Right atrium auricular region (tissue), 2 donors: ENCODE measurements around the gene CNTN5. TPM values are rescaled to one million over a fixed set of nuclear protein-coding genes. Genes with fewer than 3 reads are reported as not detected.

Experiments
- DNase-seq: peaks from one replicate; pipeline ENCODE4 v3.0.0-alpha.2; 2019; ENCODE audit warnings: low spot score
- H3K27ac ChIP-seq, 2 donors: fragments of 200-600 bp; sonication (generic); 1 replicate in 1 of 2; 2 replicates in 1 of 2; pipeline ENCODE4 v1.5.1; 2016 to 2019
- H3K27me3 ChIP-seq, 2 donors: fragments of 200-600 bp; sonication (generic); one replicate each; pipeline versions ENCODE4 v1.5.1 to v1.6.0; 2017 to 2019
- H3K36me3 ChIP-seq: fragments of 200-600 bp; sonication (generic); one replicate; pipeline ENCODE4 v1.5.1; 2016
- H3K4me1 ChIP-seq, 2 donors: fragments of 200-600 bp; sonication (generic); one replicate each; pipeline versions ENCODE4 v1.5.1 to v1.6.0; 2017 to 2019
- H3K4me3 ChIP-seq, 2 donors: fragments of 200-600 bp; sonication (generic); 1 replicate in 1 of 2; 2 replicates in 1 of 2; pipeline ENCODE4 v1.5.1; 2017 to 2019; ENCODE audit warnings: mild to moderate bottlenecking in 1 of 2, moderate library complexity in 1 of 2
- H3K9me3 ChIP-seq, 2 donors: fragments of 200-600 bp; sonication (generic); one replicate each; pipeline ENCODE4 v1.5.1; 2019
- total RNA-seq, 2 donors: library from RNA; depleted of rRNA; stranded (reverse); fragments of >200 nt; gene quantifications; one replicate each; pipeline ENCODE4 v1.1.0, GENCODE V29; 2016
- TF ChIP-seq, protein P1 (sequence below), 2 donors: fragments of 200-600 bp; sonication (generic); IDR thresholded peaks; one replicate each; pipeline ENCODE4 v1.5.1; 2019; ENCODE audit warnings: antibody characterized with exemption in 2 of 2

CNTN5 gene
- total RNA-seq, 2 donors from 2014 or later: not detected

GRCh38 chr11:99759787-99760186 lies 739.0 kb downstream of the CNTN5 start:
- DNase-seq: no peak
- H3K4me1 ChIP-seq: no peaks in the 10 kb centered on the region
- no peak overlapping the region for H3K4me3 ChIP-seq
- TF ChIP-seq, protein P1, sequence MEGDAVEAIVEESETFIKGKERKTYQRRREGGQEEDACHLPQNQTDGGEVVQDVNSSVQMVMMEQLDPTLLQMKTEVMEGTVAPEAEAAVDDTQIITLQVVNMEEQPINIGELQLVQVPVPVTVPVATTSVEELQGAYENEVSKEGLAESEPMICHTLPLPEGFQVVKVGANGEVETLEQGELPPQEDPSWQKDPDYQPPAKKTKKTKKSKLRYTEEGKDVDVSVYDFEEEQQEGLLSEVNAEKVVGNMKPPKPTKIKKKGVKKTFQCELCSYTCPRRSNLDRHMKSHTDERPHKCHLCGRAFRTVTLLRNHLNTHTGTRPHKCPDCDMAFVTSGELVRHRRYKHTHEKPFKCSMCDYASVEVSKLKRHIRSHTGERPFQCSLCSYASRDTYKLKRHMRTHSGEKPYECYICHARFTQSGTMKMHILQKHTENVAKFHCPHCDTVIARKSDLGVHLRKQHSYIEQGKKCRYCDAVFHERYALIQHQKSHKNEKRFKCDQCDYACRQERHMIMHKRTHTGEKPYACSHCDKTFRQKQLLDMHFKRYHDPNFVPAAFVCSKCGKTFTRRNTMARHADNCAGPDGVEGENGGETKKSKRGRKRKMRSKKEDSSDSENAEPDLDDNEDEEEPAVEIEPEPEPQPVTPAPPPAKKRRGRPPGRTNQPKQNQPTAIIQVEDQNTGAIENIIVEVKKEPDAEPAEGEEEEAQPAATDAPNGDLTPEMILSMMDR (IDR thresholded peaks at IDR 0.05): no peak
- H3K9me3 ChIP-seq: no peaks in the 10 kb centered on the region
- no peak overlapping the region for H3K27ac ChIP-seq
- no peaks in the 10 kb centered on the region for H3K27me3 ChIP-seq
- no peaks in the 10 kb centered on the region for H3K36me3 ChIP-seq

GRCh38 chr11:99766811-99767210 lies 746.1 kb downstream of the CNTN5 start:
- DNase-seq: no peak
- no peak overlapping the region for H3K4me3 ChIP-seq
- no peaks in the 10 kb centered on the region for H3K9me3 ChIP-seq
- H3K4me1 ChIP-seq: no peaks in the 10 kb centered on the region
- TF ChIP-seq, protein P1 (IDR thresholded peaks at IDR 0.05): no peak
- H3K27me3 ChIP-seq: no peaks in the 10 kb centered on the region
- no peak overlapping the region for H3K27ac ChIP-seq
- no peaks in the 10 kb centered on the region for H3K36me3 ChIP-seq

- Histone ChIP-seq H3K4me3 (no peak overlapping the region), H3K9me3 (no peaks in the 10 kb centered on the region), H3K4me1 (no peaks in the 10 kb centered on the region), H3K27me3 (no peaks in the 10 kb centered on the region), H3K36me3 (no peaks in the 10 kb centered on the region), H3K27ac (no peak overlapping the region)
- TF ChIP-seq, protein P1 (IDR thresholded peaks at IDR 0.05): no peak
- no peak for DNase-seq
Measured at GRCh38 chr11:99773646-99774045, 752.9 kb downstream of the CNTN5 start.

DNA sequence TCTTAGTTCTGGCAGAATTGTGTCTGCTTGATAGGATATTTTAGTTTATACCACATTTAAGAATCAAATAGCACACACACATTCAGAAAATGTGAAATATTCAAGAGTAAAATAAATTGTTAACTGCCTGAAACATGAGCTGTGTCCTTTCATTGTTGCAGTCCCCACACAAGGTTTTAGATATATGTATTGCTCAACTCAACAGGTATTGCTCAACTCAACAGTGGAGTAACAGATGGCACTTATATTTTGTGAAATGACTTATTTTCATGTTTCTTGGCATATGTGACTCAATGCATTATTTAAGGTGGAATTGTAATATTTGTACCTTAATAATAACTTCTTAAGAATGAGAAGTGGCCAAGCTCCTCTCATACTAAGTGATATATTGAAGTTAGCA lies 760.3 kb downstream of the CNTN5 start:
- TF ChIP-seq, protein P1 (IDR thresholded peaks at IDR 0.05): no peak
- Histone ChIP-seq H3K27ac (no peak overlapping the region), H3K36me3 (no peaks in the 10 kb centered on the region), H3K27me3 (no peaks in the 10 kb centered on the region), H3K9me3 (no peaks in the 10 kb centered on the region), H3K4me3 (no peak overlapping the region), H3K4me1 (no peaks in the 10 kb centered on the region)
- no peak for DNase-seq

DNA sequence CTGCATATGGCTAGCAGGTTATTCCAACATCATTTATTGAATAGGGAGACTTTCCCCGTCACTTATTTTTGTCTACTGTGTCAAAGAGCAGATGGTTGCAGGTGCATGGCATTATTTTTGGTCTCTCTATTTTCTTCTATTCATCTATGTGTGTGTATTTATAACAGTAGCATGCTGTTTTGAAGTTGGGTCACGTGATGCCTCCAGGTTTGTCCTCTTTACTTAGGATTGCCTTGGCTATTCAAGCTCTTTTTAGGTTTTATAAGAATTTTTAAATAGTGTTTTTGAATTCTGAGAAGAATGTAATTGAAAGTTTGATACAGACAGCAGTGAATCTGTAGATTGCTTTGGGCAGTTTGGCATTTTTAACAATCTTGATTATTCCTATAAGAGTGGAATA lies 770.6 kb downstream of the CNTN5 start:
- H3K4me1 ChIP-seq: no peaks in the 10 kb centered on the region
- TF ChIP-seq, protein P1 (IDR thresholded peaks at IDR 0.05): no peak
- no peak for DNase-seq
- H3K36me3 ChIP-seq: no peaks in the 10 kb centered on the region
- peaks cover 0 to 6% of the 10 kb centered on the region in 2 donors for H3K9me3 ChIP-seq
- no peak overlapping the region for H3K4me3 ChIP-seq
- no peak overlapping the region for H3K27ac ChIP-seq
- H3K27me3 ChIP-seq: no peaks in the 10 kb centered on the region

- Histone ChIP-seq H3K27me3 (no peaks in the 10 kb centered on the region), H3K4me3 (no peak overlapping the region), H3K4me1 (no peaks in the 10 kb centered on the region), H3K27ac (no peak overlapping the region), H3K9me3 (no peaks in the 10 kb centered on the region), H3K36me3 (no peaks in the 10 kb centered on the region)
- TF ChIP-seq, protein P1 (IDR thresholded peaks at IDR 0.05): no peak
- no peak for DNase-seq
Measured at GRCh38 chr11:99795999-99796398, 775.2 kb downstream of the CNTN5 start.
